ENCODE results near the gene FZD1.
A peak's percentile ranks its signal among the peaks of the same experiment; 100 is the strongest.

Gene FZD1

GRCh38 chr7:91285696-91286355 lies 21.6 kb downstream of the FZD1 start:
- ATAC-seq, result no peak

GRCh38 chr7:91286432-91286831 lies 22.2 kb downstream of the FZD1 start:
- Mint-ChIP-seq H3K4me1 (no peaks in the 10 kb centered on the region), H3K27me3 (no peaks in the 10 kb centered on the region), H3K9me3 (no peaks in the 10 kb centered on the region), H3K27ac (no peak overlapping the region), H3K36me3 (no peaks in the 10 kb centered on the region), H3K4me3 (no peak overlapping the region)
- ATAC-seq, result no peak

More at GRCh38 chr7:91285696-91286355, 21.6 kb downstream of the FZD1 start:
- Mint-ChIP-seq H3K4me1 (no peaks in the 10 kb centered on the region), H3K4me3 (no peak overlapping the region), H3K36me3 (no peaks in the 10 kb centered on the region), H3K27ac (no peak overlapping the region), H3K27me3 (no peaks in the 10 kb centered on the region), H3K9me3 (no peaks in the 10 kb centered on the region)

- Mint-ChIP-seq H3K27ac (no peak overlapping the region), H3K4me1 (no peaks in the 10 kb centered on the region), H3K36me3 (no peaks in the 10 kb centered on the region), H3K27me3 (no peaks in the 10 kb centered on the region), H3K4me3 (no peak overlapping the region), H3K9me3 (no peaks in the 10 kb centered on the region)
- ATAC-seq, result no peak
Observed at GRCh38 chr7:91287371-91288084, 23.3 kb downstream of the FZD1 start.

- no peaks in the 10 kb centered on the region for H3K27me3 Mint-ChIP-seq
- no peak overlapping the region for H3K27ac Mint-ChIP-seq
- peak; percentile 53 for ATAC-seq
- no peak overlapping the region for H3K4me3 Mint-ChIP-seq
- no peaks in the 10 kb centered on the region for H3K36me3 Mint-ChIP-seq
- H3K9me3 Mint-ChIP-seq, result no peaks in the 10 kb centered on the region
- H3K4me1 Mint-ChIP-seq, result no peaks in the 10 kb centered on the region
Observed at GRCh38 chr7:91288208-91288824, 24.1 kb downstream of the FZD1 start.

GRCh38 chr7:91289633-91290254 lies 25.5 kb downstream of the FZD1 start:
- Mint-ChIP-seq H3K36me3 (no peaks in the 10 kb centered on the region), H3K4me1 (no peaks in the 10 kb centered on the region), H3K27me3 (no peaks in the 10 kb centered on the region), H3K4me3 (no peak overlapping the region), H3K27ac (no peak overlapping the region), H3K9me3 (no peaks in the 10 kb centered on the region)
- ATAC-seq, result no peak

- H3K9me3 Mint-ChIP-seq, result no peaks in the 10 kb centered on the region
Observed at GRCh38 chr7:91291302-91291701, 27.1 kb downstream of the FZD1 start.

GRCh38 chr7:91291902-91292301 lies 27.7 kb downstream of the FZD1 start:
- no peaks in the 10 kb centered on the region for H3K9me3 Mint-ChIP-seq
- no peaks in the 10 kb centered on the region for H3K36me3 Mint-ChIP-seq
- ATAC-seq, result no peak
- H3K27ac Mint-ChIP-seq, result no peak overlapping the region
- no peaks in the 10 kb centered on the region for H3K27me3 Mint-ChIP-seq
- no peak overlapping the region for H3K4me3 Mint-ChIP-seq
- no peaks in the 10 kb centered on the region for H3K4me1 Mint-ChIP-seq

More at GRCh38 chr7:91291302-91291701, 27.1 kb downstream of the FZD1 start:
- Mint-ChIP-seq H3K4me1 (no peaks in the 10 kb centered on the region), H3K27ac (no peak overlapping the region), H3K4me3 (no peak overlapping the region), H3K27me3 (no peaks in the 10 kb centered on the region), H3K36me3 (no peaks in the 10 kb centered on the region)
- ATAC-seq, result no peak

GRCh38 chr7:91292506-91292905 lies 28.3 kb downstream of the FZD1 start:
- H3K27ac Mint-ChIP-seq, result no peak overlapping the region
- H3K4me3 Mint-ChIP-seq, result no peak overlapping the region
- H3K36me3 Mint-ChIP-seq, result no peaks in the 10 kb centered on the region
- ATAC-seq, result no peak
- no peaks in the 10 kb centered on the region for H3K27me3 Mint-ChIP-seq
- no peaks in the 10 kb centered on the region for H3K9me3 Mint-ChIP-seq
- H3K4me1 Mint-ChIP-seq, result no peaks in the 10 kb centered on the region

GRCh38 chr7:91293136-91293535 lies 28.9 kb downstream of the FZD1 start:
- H3K4me1 Mint-ChIP-seq, result no peaks in the 10 kb centered on the region
- H3K9me3 Mint-ChIP-seq, result no peaks in the 10 kb centered on the region
- H3K27ac Mint-ChIP-seq, result no peak overlapping the region
- no peak for ATAC-seq
- no peak overlapping the region for H3K4me3 Mint-ChIP-seq
- H3K27me3 Mint-ChIP-seq, result no peaks in the 10 kb centered on the region
- H3K36me3 Mint-ChIP-seq, result no peaks in the 10 kb centered on the region

- Mint-ChIP-seq H3K27ac (no peak overlapping the region), H3K36me3 (no peaks in the 10 kb centered on the region), H3K27me3 (no peaks in the 10 kb centered on the region), H3K9me3 (no peaks in the 10 kb centered on the region), H3K4me1 (no peaks in the 10 kb centered on the region), H3K4me3 (no peak overlapping the region)
- no peak for ATAC-seq
Observed at GRCh38 chr7:91293840-91294239, 29.6 kb downstream of the FZD1 start.

GRCh38 chr7:91294639-91295220 lies 30.5 kb downstream of the FZD1 start:
- Mint-ChIP-seq H3K27ac (no peak overlapping the region), H3K4me1 (no peaks in the 10 kb centered on the region), H3K27me3 (no peaks in the 10 kb centered on the region), H3K9me3 (no peaks in the 10 kb centered on the region), H3K4me3 (no peak overlapping the region), H3K36me3 (no peaks in the 10 kb centered on the region)
- no peak for ATAC-seq

GRCh38 chr7:91295576-91295975 lies 31.3 kb downstream of the FZD1 start:
- H3K4me3 Mint-ChIP-seq, result no peak overlapping the region
- no peaks in the 10 kb centered on the region for H3K4me1 Mint-ChIP-seq
- no peaks in the 10 kb centered on the region for H3K36me3 Mint-ChIP-seq
- no peak overlapping the region for H3K27ac Mint-ChIP-seq
- no peaks in the 10 kb centered on the region for H3K27me3 Mint-ChIP-seq
- H3K9me3 Mint-ChIP-seq, result no peaks in the 10 kb centered on the region
- ATAC-seq, result no peak

GRCh38 chr7:91297939-91298338 lies 33.7 kb downstream of the FZD1 start:
- no peaks in the 10 kb centered on the region for H3K27me3 Mint-ChIP-seq
- H3K4me1 Mint-ChIP-seq, result no peaks in the 10 kb centered on the region
- no peak overlapping the region for H3K4me3 Mint-ChIP-seq
- ATAC-seq, result no peak
- no peak overlapping the region for H3K27ac Mint-ChIP-seq
- no peaks in the 10 kb centered on the region for H3K36me3 Mint-ChIP-seq
- no peaks in the 10 kb centered on the region for H3K9me3 Mint-ChIP-seq

- Mint-ChIP-seq H3K9me3 (no peaks in the 10 kb centered on the region), H3K27me3 (no peaks in the 10 kb centered on the region), H3K4me1 (no peaks in the 10 kb centered on the region), H3K36me3 (no peaks in the 10 kb centered on the region), H3K27ac (no peak overlapping the region), H3K4me3 (no peak overlapping the region)
- peak; percentile 60 for ATAC-seq
Observed at GRCh38 chr7:91299952-91300775, 35.9 kb downstream of the FZD1 start.

- H3K27ac Mint-ChIP-seq, result no peak overlapping the region
- no peaks in the 10 kb centered on the region for H3K27me3 Mint-ChIP-seq
- H3K36me3 Mint-ChIP-seq, result no peaks in the 10 kb centered on the region
- H3K4me3 Mint-ChIP-seq, result no peak overlapping the region
- no peaks in the 10 kb centered on the region for H3K9me3 Mint-ChIP-seq
- ATAC-seq, result no peak
- no peaks in the 10 kb centered on the region for H3K4me1 Mint-ChIP-seq
Observed at GRCh38 chr7:91302794-91303193, 38.6 kb downstream of the FZD1 start.
